Parietal lobe (tissue), 1 donor: ENCODE data around the gene SUCLG2. TPM values are rescaled to one million over a fixed set of nuclear protein-coding genes. Genes with fewer than 3 reads are reported as not detected.

Experiments
- total RNA-seq: library from RNA; depleted of rRNA; stranded (reverse); fragments of >200 nt; gene quantifications from one replicate; pipeline ENCODE4 v1.2.3, GENCODE V29; 2014

The SUCLG2 gene, protein sequence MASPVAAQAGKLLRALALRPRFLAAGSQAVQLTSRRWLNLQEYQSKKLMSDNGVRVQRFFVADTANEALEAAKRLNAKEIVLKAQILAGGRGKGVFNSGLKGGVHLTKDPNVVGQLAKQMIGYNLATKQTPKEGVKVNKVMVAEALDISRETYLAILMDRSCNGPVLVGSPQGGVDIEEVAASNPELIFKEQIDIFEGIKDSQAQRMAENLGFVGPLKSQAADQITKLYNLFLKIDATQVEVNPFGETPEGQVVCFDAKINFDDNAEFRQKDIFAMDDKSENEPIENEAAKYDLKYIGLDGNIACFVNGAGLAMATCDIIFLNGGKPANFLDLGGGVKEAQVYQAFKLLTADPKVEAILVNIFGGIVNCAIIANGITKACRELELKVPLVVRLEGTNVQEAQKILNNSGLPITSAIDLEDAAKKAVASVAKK
- 5.6 TPM for total RNA-seq

DNA sequence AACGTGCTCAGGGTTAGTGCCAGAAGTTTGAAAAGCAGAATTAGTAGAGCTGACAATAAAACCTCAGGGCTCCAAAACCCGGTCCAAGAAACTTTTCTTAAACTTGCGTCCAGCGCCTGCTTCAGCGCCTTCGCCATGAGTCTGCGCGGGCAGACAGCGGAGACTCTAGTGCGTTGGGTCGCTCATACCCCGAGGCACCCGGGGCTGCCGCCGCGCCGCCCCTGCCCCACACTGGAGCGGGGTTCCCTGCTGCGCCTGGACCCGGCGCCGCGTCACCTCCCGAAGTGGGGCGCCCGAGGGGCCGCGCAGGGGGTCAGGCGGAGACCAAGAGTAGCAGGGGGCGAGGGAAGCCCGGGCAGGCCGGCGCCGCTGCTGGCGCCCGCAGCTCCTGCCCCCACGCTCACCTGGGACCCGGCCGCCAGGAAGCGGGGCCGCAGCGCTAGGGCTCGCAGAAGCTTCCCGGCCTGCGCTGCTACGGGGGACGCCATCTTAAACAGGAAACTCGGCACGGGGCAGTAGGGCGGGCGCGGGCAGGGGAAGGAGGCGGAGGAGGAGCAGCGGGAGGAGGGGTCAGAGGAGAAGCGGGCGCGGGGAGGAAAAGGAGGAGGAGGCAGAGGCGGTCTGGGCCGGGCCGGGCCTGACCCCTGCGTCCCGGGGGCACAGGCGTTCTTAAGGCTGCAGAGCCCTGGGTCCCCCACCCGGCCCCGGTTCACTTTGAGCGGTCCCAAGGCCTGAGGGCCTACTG is at the start of gene SUCLG2:
SUCLG2 (minus strand) TSS at position 514 of the 745 bp plus-strand sequence; CDS start at position 488, 26 bp downstream.

